HTERT RPE-1 (cell line): ENCODE data around the gene FOXJ1.
"Not testable (repeated sequence)": the region's sequence is repeated elsewhere in the genome, so short reads cannot be mapped to it uniquely, and the experiment has no call there.

Experiments used
- in situ Hi-C: fragments of 300-500 bp; cut with MboI; formaldehyde crosslinking; loops from 4 replicates; pipeline ENCODE4 v1.14.3; 2020; ENCODE audit warnings: low sequenced_read_pairs

FOXJ1 gene

GRCh38 chr17:76141212-76142038 lies at the start of gene FOXJ1:
FOXJ1 (minus strand) TSS chr17:76141245; CDS start chr17:76140395, 850 bp downstream.
- in situ Hi-C loops, result no loop called here

GRCh38 chr17:76189741-76190140 lies 48.7 kb upstream of the FOXJ1 start:
- in situ Hi-C loops, result no loop called here

GRCh38 chr17:76189247-76189646 lies 48.2 kb upstream of the FOXJ1 start:
- in situ Hi-C loops, result no loop called here

GRCh38 chr17:76188213-76189016 lies 47.4 kb upstream of the FOXJ1 start:
- in situ Hi-C loops, result no loop called here

GRCh38 chr17:76186774-76187173 lies 45.7 kb upstream of the FOXJ1 start:
- in situ Hi-C loops, result not testable (repeated sequence)

- in situ Hi-C loops, result no loop called here
These were observed 43.2 kb upstream of the FOXJ1 start for GRCh38 chr17:76184290-76184689.

- in situ Hi-C loops, result no loop called here
These were observed 41.1 kb upstream of the FOXJ1 start for GRCh38 chr17:76182016-76182764.

GRCh38 chr17:76179496-76180467 lies 38.7 kb upstream of the FOXJ1 start:
- in situ Hi-C loops, result no loop called here

GRCh38 chr17:76178124-76178523 lies 37.1 kb upstream of the FOXJ1 start:
- in situ Hi-C loops, result no loop called here

- in situ Hi-C loops, result no loop called here
These were observed 35.9 kb upstream of the FOXJ1 start for GRCh38 chr17:76176701-76177574.

GRCh38 chr17:76174037-76174436 lies 33.0 kb upstream of the FOXJ1 start:
- in situ Hi-C loops, result no loop called here

- in situ Hi-C loops, result no loop called here
These were observed 32.4 kb upstream of the FOXJ1 start for GRCh38 chr17:76173474-76173873.

- in situ Hi-C loops, result no loop called here
These were observed 30.7 kb upstream of the FOXJ1 start for GRCh38 chr17:76171706-76172105.

GRCh38 chr17:76170114-76170513 lies 29.1 kb upstream of the FOXJ1 start:
- in situ Hi-C loops, result no loop called here

GRCh38 chr17:76166906-76167305 lies 25.9 kb upstream of the FOXJ1 start:
- in situ Hi-C loops, result no loop called here

- in situ Hi-C loops, result no loop called here
These were observed 25.1 kb upstream of the FOXJ1 start for GRCh38 chr17:76166168-76166567.

GRCh38 chr17:76164331-76164730 lies 23.3 kb upstream of the FOXJ1 start:
- in situ Hi-C loops, result no loop called here

- in situ Hi-C loops, result no loop called here
These were observed 22.9 kb upstream of the FOXJ1 start for GRCh38 chr17:76163919-76164318.

GRCh38 chr17:76161619-76162266 lies 20.7 kb upstream of the FOXJ1 start:
- in situ Hi-C loops, result no loop called here
